Left colon (tissue), 2 donors: ENCODE measurements around the gene KCNQ1. TPM values are rescaled to one million over a fixed set of nuclear protein-coding genes. Genes with fewer than 3 reads are reported as not detected.

Experiments
- ATAC-seq: fragments of 200-7000 bp; cut with Tn5 transposase; one replicate; pipeline ENCODE4 v1.9.1; 2020; ENCODE audit warnings: mild to moderate bottlenecking, moderate library complexity
- DNase-seq, 2 donors: peaks; one replicate each; pipeline ENCODE4 v3.0.0-alpha.2; 2020
- intact Hi-C, 2 donors: fragments of 100-400 bp; cut with DNase I in 1 of 2; cut with micrococcal nuclease in 1 of 2; formaldehyde crosslinking; loops; one replicate each; pipeline versions ENCODE4 v1.11.2 to v1.14.0; 2022; cut with DNase I, micrococcal nuclease
- total RNA-seq, 2 donors: library from RNA; stranded (reverse); fragmentation: NEBNext Ultra II Directional; extraction: Animal tissue kit (Norgen Biotek cat#: 25700); gene quantifications; one replicate each; pipeline ENCODE4 v1.2.1, GENCODE V29; 2021
- donor health status: DM: no; HTN: no; CAD: no.
- donor health status: DM: yes; HTN: yes; CAD: no.

KCNQ1 gene
- total RNA-seq, 2 donors from 2014 or later: 42.8 to 56.8 TPM

DNA sequence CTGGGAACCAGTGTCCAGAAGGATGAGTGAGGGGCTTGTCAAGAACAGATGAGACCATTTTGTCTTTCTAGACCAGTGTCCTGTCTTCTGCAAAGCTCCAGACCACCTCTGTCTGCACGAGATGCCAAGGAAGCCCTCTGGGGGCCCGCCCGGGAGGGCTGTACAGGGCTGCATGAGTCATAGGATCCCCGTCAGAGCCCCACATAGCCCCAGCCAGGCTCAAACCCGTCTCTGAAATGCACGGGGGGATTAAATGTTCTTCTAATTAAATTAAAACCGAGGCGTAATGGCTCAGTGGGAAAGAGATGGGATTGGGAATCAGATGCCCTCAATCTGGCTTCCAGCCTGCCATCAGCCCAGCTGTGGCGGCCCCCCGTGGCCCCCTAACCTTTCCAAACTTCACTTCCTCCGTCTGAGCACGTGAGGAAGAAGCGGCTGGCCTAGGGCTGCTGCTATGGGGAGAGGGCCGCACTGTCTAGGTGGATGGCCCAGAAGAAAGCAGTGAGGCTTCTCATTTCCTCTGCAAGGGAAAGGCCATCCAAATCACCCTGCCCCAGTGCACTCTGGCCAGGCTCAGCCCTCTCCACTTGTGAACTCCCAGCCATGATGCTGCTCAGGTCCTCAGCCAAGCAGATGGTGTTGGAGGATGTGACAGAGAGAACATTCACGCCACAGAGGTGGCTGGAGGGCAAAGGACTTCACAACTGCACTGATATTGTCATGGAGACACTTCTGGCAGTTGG lies 222.2 kb downstream of the KCNQ1 start:
- DNase-seq: no peak
- no peak for ATAC-seq
- intact Hi-C loops: no loop called here

DNA sequence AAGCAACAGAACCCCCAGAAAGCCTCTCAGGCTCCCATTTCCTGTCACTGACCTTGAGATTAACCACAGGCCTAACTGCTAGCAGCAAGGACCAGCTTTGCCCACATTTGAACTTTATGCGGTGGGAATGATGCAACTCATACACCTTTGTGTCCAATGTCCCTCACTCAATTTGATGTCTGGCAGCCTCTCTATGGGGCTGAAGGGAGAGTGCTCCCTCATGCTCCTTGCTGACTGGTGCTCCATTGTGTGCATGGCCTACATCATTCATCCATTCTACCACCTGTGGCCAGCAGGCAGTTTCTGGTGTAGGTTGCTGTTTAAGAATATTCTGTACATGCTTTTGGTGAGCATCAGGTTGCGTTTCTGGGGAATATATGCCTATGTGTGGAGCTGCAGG lies 223.1 kb downstream of the KCNQ1 start:
- no peak for ATAC-seq
- DNase-seq: peak in 1 of 2 donors; percentile 3
- intact Hi-C loops: no loop called here

DNA sequence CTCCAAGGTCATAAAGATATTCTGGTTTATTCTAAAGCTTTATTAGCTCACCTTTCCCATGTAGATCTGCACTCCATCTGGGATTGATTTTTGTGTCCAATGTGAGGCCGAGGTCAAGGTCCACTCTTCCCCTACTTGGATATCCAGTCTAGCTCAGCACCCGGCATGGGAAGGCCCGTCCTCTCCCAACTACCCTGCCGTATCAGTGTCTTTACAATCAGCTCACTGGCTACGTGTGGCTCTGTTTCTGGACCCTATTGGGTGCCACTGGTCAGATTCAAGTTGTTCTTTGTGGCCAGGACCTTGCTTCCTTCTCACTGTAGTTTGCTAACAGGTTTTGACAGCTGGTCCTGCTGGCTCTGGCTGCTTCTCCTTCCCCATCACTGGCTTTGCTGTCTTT lies 224.1 kb downstream of the KCNQ1 start:
- DNase-seq: peak in 1 of 2 donors; percentile 5
- ATAC-seq: no peak
- intact Hi-C loops: no loop called here

DNA sequence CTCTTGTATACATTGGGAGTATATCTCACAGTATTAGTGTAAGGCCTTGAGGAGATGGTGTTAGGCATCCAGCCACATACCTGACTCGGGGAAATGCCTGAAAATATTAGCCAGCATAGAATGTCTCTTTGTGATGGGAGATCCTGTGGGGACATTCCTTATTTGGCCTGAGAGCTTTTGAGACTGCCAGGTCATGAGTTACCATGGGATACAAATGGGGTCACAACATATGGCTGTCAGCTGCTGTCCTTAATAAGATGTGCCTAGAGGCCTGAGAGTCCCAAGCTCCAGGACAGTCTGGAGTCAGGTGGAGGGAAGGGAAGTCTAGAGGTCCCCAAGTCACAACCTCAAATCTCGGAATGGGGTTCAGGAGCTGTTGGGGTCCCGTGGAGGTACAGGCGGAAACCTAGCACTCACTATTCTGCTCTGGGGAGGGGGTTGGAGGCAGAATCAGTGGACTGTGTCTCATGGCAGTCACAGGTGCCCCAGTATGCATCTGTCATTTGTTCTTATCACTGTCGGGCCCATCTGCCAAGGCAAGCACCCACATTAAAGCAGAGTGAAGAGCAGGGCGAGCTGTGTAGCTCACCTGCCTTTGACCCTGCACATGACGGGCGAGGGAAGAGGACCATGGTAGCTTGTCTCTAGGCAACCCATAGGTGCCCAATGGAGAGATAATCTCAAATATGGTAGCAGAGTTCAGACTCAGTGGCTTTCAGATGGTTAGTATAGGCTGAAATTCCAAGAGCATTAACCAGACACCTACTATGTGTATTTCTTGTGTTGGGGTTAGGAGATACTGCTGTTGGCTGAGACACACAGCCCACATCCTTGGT lies 225.0 kb downstream of the KCNQ1 start:
- intact Hi-C loops: no loop called here
- ATAC-seq (no peak), DNase-seq (peak in 1 of 2 donors; percentile 2)

DNA sequence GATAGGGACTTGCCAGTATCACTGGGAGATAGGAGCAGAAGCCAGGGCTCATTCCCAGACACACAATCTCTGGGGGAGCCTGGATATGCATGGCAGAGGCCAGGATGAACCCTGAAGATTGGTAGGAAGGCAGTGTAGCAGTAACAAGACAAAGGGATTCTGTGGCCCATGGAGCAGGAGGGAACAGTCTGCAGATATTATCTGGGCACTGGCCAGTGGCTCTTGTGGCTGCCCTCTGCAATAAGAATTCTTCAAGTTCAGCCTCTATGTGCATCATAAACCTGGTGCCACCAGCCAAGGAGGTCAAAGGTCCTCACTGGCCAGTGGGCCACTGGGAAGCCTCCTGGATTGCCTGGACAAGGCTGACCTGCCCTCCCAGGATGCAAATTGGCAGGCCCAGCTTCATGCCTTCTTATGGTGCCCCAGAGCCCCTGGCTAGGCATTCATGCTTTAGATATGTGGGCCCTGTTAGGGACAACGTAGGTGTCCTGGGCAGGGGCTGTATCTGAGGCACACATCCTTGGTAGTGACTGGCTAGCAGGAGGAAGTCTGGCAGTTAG lies 225.8 kb downstream of the KCNQ1 start:
- DNase-seq: peak in 1 of 2 donors; percentile 10
- intact Hi-C loops: no loop called here
- ATAC-seq: peak; percentile 42

DNA sequence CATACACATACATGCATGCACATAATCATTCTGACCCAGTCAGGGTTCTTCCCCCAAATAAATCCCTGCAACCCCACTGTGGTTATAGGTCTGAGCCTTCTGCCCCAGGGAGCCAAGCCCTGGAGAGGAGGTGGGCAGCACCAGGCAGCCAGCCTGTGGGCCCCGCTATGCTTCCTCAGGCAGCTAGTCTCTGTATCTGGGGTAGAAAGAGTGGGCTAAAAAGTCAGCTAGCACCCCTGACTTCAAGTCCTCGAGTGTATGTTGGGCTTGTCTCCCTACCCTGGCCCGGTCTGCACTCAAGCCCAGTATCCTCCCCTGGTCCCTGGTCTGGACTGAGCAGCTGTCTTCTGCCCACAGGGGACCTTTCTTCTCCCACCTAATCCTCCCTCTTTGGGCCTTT lies 226.9 kb downstream of the KCNQ1 start:
- ATAC-seq (no peak), DNase-seq (no peak)
- intact Hi-C loops: no loop called here

DNA sequence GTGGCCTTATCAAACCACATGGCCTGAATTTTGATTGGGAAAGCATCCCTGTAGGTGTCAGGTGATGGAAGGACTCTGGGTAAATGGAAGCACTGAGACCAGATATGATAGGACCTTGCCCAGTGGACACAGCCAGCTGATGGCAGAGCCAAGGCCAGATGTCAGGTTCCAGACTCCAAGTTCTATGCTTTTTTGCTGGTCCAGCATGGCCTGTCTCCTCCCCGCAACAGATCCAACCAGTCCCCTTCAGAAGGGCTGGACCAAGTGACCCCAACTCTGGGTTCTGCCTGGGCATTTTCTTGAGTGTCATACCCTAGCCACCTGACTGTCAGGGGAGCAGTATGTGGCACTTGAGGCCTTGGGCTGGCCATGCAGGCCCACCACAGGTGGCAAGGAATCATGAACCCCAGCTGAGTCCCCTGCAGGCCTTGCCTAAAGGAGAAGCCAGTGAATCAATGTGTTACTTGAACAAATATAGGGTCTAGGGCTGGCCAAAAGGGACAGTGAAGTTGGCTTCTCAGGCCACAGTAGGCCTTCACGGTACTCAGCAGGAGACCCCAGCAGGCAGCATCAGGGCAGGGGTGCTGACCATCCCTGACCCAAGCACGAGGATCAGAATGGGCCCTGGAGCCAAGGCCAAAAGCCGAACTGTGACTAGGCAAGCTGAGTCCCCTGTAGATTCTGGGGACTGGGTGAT lies 227.9 kb downstream of the KCNQ1 start:
- intact Hi-C loops: no loop called here
- peak in 1 of 2 donors; percentile 5 for DNase-seq
- ATAC-seq: no peak

DNA sequence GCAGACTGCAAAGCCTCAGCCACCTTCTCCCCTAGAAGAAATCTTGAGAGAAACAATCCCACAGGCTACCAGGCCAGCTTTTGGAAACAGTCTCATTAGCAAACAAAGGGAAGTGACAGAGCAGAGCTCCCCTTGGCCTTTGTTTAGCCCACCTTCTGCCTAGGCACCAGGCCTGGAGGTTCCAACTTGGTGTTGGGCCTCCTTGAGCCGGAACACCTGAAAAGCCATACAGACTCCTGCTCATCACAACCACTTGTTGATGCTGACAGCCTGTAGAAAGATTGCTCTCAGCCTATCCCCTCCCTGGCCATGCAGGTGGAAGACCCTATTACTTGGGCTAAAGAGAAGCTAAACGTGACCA lies 228.4 kb downstream of the KCNQ1 start:
- peak in 1 of 2 donors; percentile 1 for DNase-seq
- ATAC-seq: no peak
- intact Hi-C loops: no loop called here

DNA sequence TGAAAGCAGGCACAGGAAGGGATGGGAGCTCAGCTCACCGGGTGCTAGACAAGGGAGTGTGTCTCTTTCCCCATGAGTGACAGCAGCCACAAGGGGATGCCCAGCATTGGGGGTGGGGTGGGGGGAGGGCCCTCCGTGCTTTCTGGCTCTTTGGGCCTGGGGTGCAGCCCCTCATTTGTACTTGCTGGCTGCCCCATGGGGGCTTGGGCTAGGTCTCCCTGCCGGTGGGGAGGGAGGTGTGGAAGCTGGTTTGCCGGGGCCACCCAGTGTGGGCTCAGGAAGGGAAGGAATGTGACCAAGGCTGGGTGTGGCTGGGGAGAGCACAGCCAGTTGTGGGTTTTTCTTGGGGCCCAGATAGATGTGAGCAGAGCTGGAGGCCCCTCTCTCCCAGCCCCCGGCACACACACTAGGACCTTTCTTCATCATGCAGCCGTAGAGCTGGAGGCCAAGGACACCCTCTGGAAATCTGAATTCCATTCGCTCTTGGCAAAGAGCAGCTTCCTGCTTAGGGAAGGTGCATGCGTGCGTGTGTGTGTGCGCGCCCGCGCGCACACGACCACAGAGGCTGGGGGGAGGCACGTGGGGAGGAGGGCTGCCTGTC lies 229.2 kb downstream of the KCNQ1 start:
- ATAC-seq (no peak), DNase-seq (peak in 1 of 2 donors; percentile 7)
- intact Hi-C loops: no loop called here

DNA sequence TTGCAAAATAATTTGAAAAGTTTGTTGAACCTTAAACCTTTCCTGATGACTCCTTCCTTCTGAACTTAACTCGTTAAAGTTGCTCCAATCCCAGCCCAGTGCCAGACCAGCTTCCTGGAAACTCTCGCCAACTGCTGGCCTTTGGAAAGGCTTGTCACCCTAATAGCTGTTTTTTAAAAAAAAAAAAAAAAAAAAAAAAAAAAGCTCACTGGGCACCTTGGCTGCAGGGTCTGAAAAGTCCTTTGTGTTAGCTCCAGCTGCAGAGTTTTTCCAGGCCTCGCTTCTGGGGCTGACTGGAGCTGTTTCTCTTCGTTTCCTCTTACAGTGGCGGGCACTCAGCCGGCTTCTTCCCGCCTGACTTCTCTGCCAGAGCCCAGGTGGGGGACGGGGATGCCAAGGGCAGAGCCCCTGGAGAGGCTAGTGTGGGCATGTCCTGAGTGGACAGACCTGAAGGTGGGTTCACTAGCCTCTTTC lies 229.9 kb downstream of the KCNQ1 start:
- intact Hi-C loops: no loop called here
- DNase-seq: peak in 1 of 2 donors; percentile 33
- peak; percentile 32 for ATAC-seq

DNA sequence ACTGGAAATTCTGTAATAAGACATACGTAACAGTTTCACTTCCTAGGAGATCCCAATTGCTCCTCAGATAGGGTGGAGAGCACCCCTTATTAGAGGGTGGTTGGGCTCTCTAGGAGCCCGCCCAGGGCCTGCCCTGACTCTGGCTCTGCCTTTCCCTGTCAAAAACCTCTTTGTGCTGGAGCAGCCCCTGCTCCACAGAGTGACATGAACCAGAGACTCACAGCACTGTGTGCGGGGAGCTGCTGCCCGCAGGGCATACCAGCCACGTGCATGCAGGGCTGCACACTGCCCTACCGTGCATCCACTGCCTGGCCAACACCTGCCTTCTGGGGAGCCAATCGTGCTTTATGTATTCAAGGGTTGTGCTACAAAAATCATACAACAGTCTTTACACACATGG lies 230.7 kb downstream of the KCNQ1 start:
- intact Hi-C loops: no loop called here

DNA sequence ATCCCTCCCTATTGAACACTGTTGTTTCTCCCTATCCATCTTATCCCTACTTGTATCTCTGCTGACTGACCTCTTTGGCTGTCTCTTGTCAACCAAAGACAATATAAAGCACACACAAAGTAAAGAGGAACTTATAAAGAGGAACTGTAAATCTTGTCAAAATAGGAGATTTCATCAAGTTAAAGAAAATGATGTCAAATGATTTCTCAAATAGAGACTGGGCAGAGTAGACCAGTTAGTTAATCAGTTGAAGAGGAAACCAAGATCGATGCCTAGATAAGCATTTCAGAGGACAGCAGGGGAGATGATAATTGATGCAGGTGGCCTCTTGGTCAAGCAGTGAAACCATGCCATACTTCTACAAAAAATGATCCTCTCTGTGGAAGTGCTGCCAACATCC lies 232.3 kb downstream of the KCNQ1 start:
- DNase-seq (no peak), ATAC-seq (no peak)
- intact Hi-C loops: no loop called here

More for the DNA sequence above, 230.7 kb downstream of the KCNQ1 start:
- ATAC-seq (peak; percentile 26), DNase-seq (peak in 1 of 2 donors; percentile 30)

DNA sequence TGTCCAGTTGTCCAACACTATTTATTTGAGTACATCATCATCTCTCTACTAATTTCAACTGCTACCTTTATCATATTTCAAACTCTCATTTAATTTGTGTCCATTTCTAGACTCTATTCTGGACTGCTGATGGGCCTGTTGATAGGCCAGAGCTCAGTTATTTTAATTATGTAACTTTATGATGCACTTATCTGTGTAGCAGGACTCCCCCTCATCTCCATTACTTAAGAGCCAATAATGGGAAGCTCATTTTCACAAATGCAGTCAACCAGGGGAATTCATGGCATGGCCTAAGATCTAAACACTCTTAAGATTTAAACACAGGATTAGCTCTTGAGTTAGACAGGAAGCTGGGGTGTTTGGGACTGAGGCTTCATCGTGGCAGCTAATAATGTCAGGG lies 233.6 kb downstream of the KCNQ1 start:
- ATAC-seq (no peak), DNase-seq (no peak)
- intact Hi-C loops: no loop called here

DNA sequence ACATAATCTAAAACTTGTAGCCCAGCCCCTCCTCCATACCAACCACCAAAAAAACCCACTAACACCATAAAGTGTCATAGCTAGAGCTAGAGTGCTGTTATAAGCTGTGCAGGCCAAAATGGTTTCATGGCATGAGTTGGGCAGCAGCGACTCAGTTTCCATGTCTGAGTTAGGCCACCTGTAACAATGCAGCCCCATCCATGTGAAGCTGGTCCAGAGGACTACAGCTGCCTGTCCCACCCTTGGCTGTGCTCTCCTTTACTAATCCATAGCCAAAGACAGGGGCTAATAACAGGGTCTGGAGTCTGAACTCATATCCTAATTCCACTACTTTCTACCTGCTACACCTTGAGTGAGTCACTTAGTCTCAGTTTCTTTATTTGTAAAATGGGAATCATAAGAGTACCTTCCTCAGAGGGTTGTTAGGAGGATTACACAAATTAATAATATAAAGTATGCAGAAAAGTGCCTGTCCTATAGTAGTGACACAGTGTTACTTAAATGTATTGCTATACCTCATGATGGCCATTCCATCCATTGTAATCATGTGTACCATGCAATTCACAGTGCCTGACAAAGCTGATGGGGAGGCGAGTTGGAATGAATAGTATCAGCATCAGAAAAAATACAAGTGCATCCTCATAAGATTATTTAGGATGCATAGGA lies 234.3 kb downstream of the KCNQ1 start:
- peak in 1 of 2 donors; percentile 12 for DNase-seq

DNA sequence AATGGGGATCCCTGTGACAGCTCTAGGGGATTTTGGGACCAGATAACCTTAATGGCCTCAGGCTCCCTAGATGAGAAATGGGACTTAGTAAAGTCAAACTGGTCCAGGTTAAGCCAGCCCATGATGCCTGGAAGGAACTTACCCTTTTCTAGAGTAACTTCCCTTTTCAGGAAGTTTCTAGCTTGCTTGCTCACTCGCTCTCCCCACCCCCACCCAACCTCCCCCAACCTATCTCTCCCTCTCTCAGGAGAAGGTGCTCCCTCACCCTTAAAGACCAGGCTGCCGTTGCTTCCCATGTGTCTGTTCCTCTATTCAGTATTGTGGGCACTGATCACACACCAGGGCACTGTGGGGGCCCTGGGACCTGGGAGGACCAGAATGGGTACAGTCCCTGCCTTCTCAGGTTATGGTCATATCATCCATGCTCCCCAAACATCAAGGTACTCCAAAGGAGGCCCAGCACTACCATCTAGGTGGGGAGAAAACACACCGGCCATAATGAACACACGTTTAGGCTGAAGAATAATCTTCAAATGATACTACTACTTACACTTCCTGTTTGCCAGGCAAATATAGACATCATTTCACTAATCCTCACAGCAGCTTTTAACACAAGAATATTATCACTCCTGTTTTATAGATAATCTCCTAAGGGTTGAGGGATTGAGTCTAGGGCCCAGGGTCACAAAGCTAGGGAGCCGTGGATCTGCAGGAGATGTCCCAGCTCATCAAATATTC lies 236.8 kb downstream of the KCNQ1 start:
- ATAC-seq: no peak
- intact Hi-C loops: no loop called here
- peak in 1 of 2 donors; percentile 5 for DNase-seq

More for the DNA sequence above, 234.3 kb downstream of the KCNQ1 start:
- intact Hi-C loops: no loop called here
- ATAC-seq: no peak

DNA sequence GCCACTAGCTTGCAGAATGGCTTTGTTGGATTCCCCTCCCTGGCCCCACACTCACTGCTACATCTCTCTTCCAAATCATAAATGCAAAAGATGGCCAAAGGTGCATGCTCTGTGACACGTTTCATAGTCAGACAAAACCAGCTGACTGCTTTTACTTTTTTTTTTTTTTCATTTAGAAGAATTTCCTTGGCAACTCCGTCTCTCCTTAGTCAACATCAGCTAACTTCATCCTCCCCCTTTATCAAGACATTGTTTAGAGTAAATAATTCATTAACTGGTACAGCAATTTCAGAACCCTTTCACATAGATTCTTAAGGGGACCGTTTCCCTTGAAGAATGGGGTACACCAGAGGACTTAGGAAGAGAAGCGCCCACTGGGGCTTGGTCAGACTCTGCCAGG lies 239.0 kb downstream of the KCNQ1 start:
- no peak for DNase-seq
- intact Hi-C loops: no loop called here
- ATAC-seq: no peak

DNA sequence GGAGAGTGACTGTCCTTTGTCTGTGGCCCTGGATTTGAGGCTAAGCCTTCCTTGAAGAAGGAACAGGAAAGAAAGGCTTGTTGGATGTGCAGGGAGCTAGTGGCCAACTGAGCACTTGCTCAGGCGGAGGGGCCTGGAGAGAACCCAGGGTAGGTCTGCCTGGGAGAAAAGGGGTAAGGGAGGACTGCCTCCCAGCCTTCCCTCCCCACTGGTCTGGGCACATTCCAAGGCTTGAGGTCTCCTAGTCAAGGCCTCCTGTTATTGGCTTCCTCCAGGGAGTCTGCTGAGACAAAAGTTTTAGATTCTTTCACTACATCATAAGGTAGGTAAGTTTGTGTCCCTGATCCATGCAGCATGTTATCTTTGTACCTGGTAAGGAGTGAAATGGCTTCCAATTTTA lies 239.8 kb downstream of the KCNQ1 start:
- ATAC-seq (no peak), DNase-seq (peak in 1 of 2 donors; percentile 5)
- intact Hi-C loops: no loop called here

DNA sequence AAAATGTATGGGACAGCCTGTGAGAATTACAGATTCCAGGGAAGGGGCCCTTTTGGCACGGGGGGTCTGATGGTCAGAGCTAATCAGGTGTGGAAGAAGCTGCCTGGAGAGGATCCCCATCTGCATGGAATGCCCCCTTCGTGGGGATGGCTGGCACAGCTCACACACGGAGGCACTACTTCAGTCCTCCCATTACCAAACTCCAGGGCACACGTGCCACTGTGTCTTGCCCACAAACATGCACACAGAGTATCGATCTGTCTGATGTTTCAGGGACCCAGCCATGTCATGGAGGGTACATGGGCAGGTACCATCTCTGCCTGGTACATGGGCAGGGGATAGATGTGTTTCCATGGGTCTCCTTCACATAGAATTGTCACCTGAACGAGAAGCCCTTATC lies 240.2 kb downstream of the KCNQ1 start:
- ATAC-seq: no peak
- intact Hi-C loops: no loop called here
- no peak for DNase-seq
